CD14-positive monocyte (primary cell): ENCODE data around the gene CSK. TPM values are rescaled to one million over a fixed set of nuclear protein-coding genes. Genes with fewer than 3 reads are reported as not detected.
A peak's percentile ranks its signal among the peaks of the same experiment; 100 is the strongest.

Source experiments
- DNase-seq, 3 donors: peaks; one replicate each; pipeline ENCODE4 v3.0.0-alpha.2; 2011 to 2022
- H2AFZ ChIP-seq: 2 replicates; pipeline ENCODE4 v1.6.0; 2012; ENCODE audit warnings: mild to moderate bottlenecking, low read depth, low read length, inconsistent platforms; ENCODE audit not compliant: insufficient read depth, poor library complexity, severe bottlenecking
- H3K27ac ChIP-seq, 2 donors: 1 replicate in 1 of 2; 2 replicates in 1 of 2; pipeline ENCODE4 v1.5.1; 2012 to 2013; ENCODE audit warnings: low read length in 2 of 2, control low read depth in 1 of 2, inconsistent platforms in 1 of 2, low read depth in 1 of 2, mild to moderate bottlenecking in 1 of 2
- H3K27me3 ChIP-seq, 2 donors: one replicate each; pipeline versions ENCODE4 v1.6.0 to v1.6.1; 2011 to 2013; ENCODE audit warnings: low read length in 2 of 2; ENCODE audit not compliant: control insufficient read depth in 2 of 2, insufficient read depth in 2 of 2
- H3K36me3 ChIP-seq, 2 donors: replicated peaks in 1 of 2; 1 replicate in 1 of 2; 2 replicates in 1 of 2; pipeline versions ENCODE4 v1.5.1 to v1.6.1; 2012 to 2013; ENCODE audit warnings: low read length in 2 of 2, control low read depth in 1 of 2, inconsistent platforms in 1 of 2, mild to moderate bottlenecking in 1 of 2; ENCODE audit not compliant: insufficient read depth in 2 of 2, control insufficient read depth in 1 of 2
- H3K4me1 ChIP-seq, 2 donors: 1 replicate in 1 of 2; 2 replicates in 1 of 2; pipeline versions ENCODE4 v1.5.1 to v1.6.1; 2012 to 2013; ENCODE audit warnings: low read length in 2 of 2, control low read depth in 1 of 2, inconsistent platforms in 1 of 2, mild to moderate bottlenecking in 1 of 2, moderate library complexity in 1 of 2; ENCODE audit not compliant: insufficient read depth in 2 of 2, control insufficient read depth in 1 of 2
- H3K4me2 ChIP-seq: replicated peaks from 2 replicates; pipeline ENCODE3; 2012; ENCODE audit warnings: low read length, moderate library complexity, mild to moderate bottlenecking; ENCODE audit not compliant: poor library complexity, severe bottlenecking; ENCODE audit errors: extremely low read depth
- H3K4me3 ChIP-seq, 3 experiments: fragments of 200-600 bp in 1 of 3; sonication (generic) in 1 of 3; replicated peaks in 1 of 3; 1 replicate in 2 of 3; 2 replicates in 1 of 3; pipeline ENCODE4 v1.5.1; 2011 to 2013; ENCODE audit warnings: low read length in 3 of 3, mild to moderate bottlenecking in 3 of 3, control low read depth in 2 of 3, low read depth in 2 of 3, inconsistent platforms in 1 of 3, moderate library complexity in 1 of 3
- H3K79me2 ChIP-seq: 2 replicates; pipeline ENCODE4 v1.6.0; 2012; ENCODE audit warnings: mild to moderate bottlenecking, control low read depth, inconsistent platforms, low read length, moderate library complexity; ENCODE audit not compliant: insufficient read depth
- H3K9ac ChIP-seq: 2 replicates; pipeline ENCODE4 v1.6.0; 2017; ENCODE audit warnings: low read length, mild to moderate bottlenecking; ENCODE audit not compliant: insufficient read depth, poor library complexity, severe bottlenecking
- H3K9me3 ChIP-seq, 2 donors: replicated peaks in 1 of 2; 1 replicate in 1 of 2; 2 replicates in 1 of 2; pipeline versions ENCODE4 v1.5.1 to v1.6.1; 2012 to 2013; ENCODE audit warnings: low read length in 2 of 2, control low read depth in 1 of 2; ENCODE audit not compliant: control insufficient read depth in 1 of 2, insufficient read depth in 1 of 2
- H4K20me1 ChIP-seq: 2 replicates; pipeline ENCODE4 v1.6.0; 2012; ENCODE audit warnings: mild to moderate bottlenecking, low read length, control low read depth, moderate library complexity; ENCODE audit not compliant: insufficient read depth
- H3K27ac Mint-ChIP-seq, 7 donors: one replicate each; pipeline ENCODE4 v1.8.0; 2020; ENCODE audit warnings: mild to moderate bottlenecking in 7 of 7, mixed read lengths in 7 of 7, moderate library complexity in 6 of 7, inconsistent platforms in 2 of 7
- H3K27me3 Mint-ChIP-seq, 3 donors: one replicate each; pipeline ENCODE4 v1.8.0; 2021 to 2022; ENCODE audit warnings: low read depth in 3 of 3, mild to moderate bottlenecking in 3 of 3, mixed read lengths in 3 of 3, moderate library complexity in 3 of 3, inconsistent platforms in 1 of 3
- H3K36me3 Mint-ChIP-seq, 2 donors: one replicate each; pipeline ENCODE4 v1.8.0; 2020; ENCODE audit warnings: mixed read lengths in 2 of 2, inconsistent platforms in 1 of 2, mild to moderate bottlenecking in 1 of 2
- H3K4me1 Mint-ChIP-seq: one replicate; pipeline ENCODE4 v1.8.0; 2020; ENCODE audit warnings: mild to moderate bottlenecking, mixed read lengths
- H3K4me3 Mint-ChIP-seq, 2 donors: one replicate each; pipeline ENCODE4 v1.8.0; 2020; ENCODE audit warnings: mild to moderate bottlenecking in 2 of 2, mixed read lengths in 2 of 2, moderate library complexity in 1 of 2
- H3K9me3 Mint-ChIP-seq, 7 donors: one replicate each; pipeline ENCODE4 v1.8.0; 2020 to 2022; ENCODE audit warnings: mixed read lengths in 7 of 7, mild to moderate bottlenecking in 6 of 7, moderate library complexity in 6 of 7, inconsistent platforms in 2 of 7
- WGBS: methylation state at CpG from one replicate; pipeline ENCODE4 v1.1.5; 2013; ENCODE audit warnings: missing lambda C conversion rate; ENCODE audit not compliant: insufficient coverage; 5-methylcytosine and 5-hydroxymethylcytosine counted together
- intact Hi-C, 2 donors: fragments of 100-400 bp; cut with micrococcal nuclease; formaldehyde crosslinking; loops; one replicate each; pipeline versions ENCODE4 v1.15.0 to v1.15.1; 2023
- polyA plus RNA-seq, 3 donors: library from polyadenylated mRNA; depleted of rRNA in 1 of 3; unstranded in 2 of 3; stranded (reverse) in 1 of 3; fragments of 300-500 nt in 2 of 3; fragments of >200 nt in 1 of 3; fragmentation: Illumina TruSeq in 2 of 3; gene quantifications; 1 replicate in 2 of 3; 2 replicates in 1 of 3; pipeline ENCODE4 v1.2.3, GENCODE V29; 2012 to 2021
- TF ChIP-seq, protein P1 (sequence below): fragments of 200-600 bp; IDR thresholded peaks from one replicate; pipeline ENCODE4 v1.8.0; 2022; ENCODE audit warnings: antibody characterized with exemption, mild to moderate bottlenecking

CSK gene
- polyA plus RNA-seq, 3 donors: 79.0 to 426 (median 106) TPM

DNA sequence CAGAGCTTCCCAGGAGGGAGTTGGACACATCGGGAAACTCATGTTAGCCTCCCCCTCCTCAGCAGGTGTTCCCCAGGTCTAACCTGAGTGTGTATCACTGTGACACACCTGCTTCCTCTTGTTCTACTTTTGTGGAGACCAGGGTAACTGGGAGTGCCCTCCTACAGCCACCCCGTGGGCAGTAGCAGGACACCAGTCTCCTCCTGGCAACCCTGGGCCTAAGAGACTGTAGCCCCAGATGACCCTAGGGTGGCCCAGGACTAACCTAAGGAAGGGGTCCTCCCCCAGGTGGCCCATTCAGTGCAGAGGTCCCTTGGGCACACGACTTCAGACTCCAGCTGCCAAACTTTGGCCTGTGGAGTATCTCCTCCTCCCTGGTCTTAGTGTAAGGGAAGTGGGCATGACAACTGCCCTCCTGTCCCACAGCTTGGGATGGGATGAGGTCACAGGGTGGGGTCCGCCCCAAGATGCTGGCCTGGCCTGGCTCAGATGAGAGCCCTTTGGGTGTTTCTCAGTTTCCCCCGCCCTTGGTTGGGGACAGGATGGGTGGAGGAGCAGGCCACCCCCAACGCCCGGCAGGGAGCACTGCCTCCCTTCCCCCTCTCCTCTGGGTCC lies 4.8 kb downstream of the CSK start:
- 0% methylated on average over 1 of the region's 7 CpGs for WGBS
- TF ChIP-seq, protein P1, sequence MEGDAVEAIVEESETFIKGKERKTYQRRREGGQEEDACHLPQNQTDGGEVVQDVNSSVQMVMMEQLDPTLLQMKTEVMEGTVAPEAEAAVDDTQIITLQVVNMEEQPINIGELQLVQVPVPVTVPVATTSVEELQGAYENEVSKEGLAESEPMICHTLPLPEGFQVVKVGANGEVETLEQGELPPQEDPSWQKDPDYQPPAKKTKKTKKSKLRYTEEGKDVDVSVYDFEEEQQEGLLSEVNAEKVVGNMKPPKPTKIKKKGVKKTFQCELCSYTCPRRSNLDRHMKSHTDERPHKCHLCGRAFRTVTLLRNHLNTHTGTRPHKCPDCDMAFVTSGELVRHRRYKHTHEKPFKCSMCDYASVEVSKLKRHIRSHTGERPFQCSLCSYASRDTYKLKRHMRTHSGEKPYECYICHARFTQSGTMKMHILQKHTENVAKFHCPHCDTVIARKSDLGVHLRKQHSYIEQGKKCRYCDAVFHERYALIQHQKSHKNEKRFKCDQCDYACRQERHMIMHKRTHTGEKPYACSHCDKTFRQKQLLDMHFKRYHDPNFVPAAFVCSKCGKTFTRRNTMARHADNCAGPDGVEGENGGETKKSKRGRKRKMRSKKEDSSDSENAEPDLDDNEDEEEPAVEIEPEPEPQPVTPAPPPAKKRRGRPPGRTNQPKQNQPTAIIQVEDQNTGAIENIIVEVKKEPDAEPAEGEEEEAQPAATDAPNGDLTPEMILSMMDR: no peak
- no peaks in the 10 kb centered on the region for H3K9me3 ChIP-seq
- peak overlapping the region; percentile 96 to 97 for H3K27ac ChIP-seq
- Mint-ChIP-seq H3K4me1 (peaks cover 78% of the 10 kb centered on the region), H3K4me3 (peak overlapping the region; percentile 86 to 95), H3K9me3 (peaks cover 0 to 2% (median 0%) of the 10 kb centered on the region in 7 donors), H3K36me3 (peaks cover 37 to 53% of the 10 kb centered on the region in 2 donors), H3K27me3 (peaks cover 0 to 2% (median 0%) of the 10 kb centered on the region in 3 donors), H3K27ac (peak overlapping the region; percentile 99 to 100 (median 100))
- H2AFZ ChIP-seq: no peak overlapping the region
- H3K4me3 ChIP-seq: peak overlapping the region; percentile 0 to 100 (median 8)
- intact Hi-C loops: loop anchor here in 1 of 2 donors (2.0 kb wide), 1 partner anchor 16 kb away; no protein-coding TSS in a partner anchor
- peak overlapping the region; percentile 93 for H3K4me2 ChIP-seq
- DNase-seq: peak; percentile 67 to 79 (median 72)
- H3K4me1 ChIP-seq: peaks cover 84 to 89% of the 10 kb centered on the region in 2 donors
- H4K20me1 ChIP-seq: peaks cover 14% of the 10 kb centered on the region
- H3K27me3 ChIP-seq: no peaks in the 10 kb centered on the region
- H3K79me2 ChIP-seq: peaks cover 88% of the 10 kb centered on the region
- peaks cover 7 to 10% of the 10 kb centered on the region in 2 donors for H3K36me3 ChIP-seq
- peak overlapping the region; percentile 76 for H3K9ac ChIP-seq

DNA sequence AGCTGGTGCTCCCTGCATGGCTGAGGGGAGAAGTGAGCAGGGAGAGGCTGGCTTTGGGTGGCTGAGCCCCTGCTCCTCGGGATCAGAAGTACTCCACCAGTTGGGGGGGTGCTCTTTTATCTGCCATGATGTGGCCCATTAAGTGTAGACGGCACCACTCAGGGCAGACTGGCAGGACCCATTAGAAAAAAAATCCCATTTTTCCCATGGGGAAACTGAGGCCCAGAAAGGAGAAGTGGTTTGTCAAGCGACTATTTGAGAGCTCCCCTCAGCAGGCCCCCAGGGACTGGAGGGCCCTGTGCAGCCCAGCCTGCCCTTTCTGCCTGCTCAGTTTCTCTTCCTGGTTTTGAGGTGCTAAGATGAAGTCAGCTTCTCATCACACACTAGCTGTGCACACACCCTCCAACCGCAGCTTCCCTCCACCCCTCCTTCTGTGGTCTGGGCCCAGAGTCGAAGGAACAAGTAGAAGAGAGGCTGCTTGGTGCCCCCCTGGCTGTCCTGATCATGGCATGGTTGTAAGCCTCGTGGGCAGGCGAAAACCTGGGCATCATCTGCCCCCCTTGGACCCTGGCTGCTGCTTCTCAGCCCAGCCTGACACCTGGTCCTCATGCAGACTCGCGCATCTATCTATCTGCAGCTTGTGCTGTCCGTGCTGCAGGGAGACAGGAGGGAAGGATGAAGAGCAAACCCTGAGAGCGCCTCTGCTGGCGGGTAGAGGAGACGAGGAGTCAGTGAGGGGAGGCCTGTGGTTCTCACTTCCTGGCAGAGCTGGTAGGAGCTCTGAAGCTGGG lies 5.6 kb downstream of the CSK start:
- H2AFZ ChIP-seq: no peak overlapping the region
- H3K4me3 ChIP-seq: peak overlapping the region in 2 of 3 experiments; percentile 46 to 100
- peaks cover 91 to 95% of the 10 kb centered on the region in 2 donors for H3K4me1 ChIP-seq
- no peaks in the 10 kb centered on the region for H3K27me3 ChIP-seq
- peaks cover 20% of the 10 kb centered on the region for H4K20me1 ChIP-seq
- peaks cover 12 to 17% of the 10 kb centered on the region in 2 donors for H3K36me3 ChIP-seq
- peak overlapping the region; percentile 99 to 100 (median 100) for H3K27ac Mint-ChIP-seq
- 0% methylated on average over 9 of the region's 13 CpGs for WGBS
- peak overlapping the region; percentile 94 to 95 for H3K4me3 Mint-ChIP-seq
- H3K79me2 ChIP-seq: peaks cover 94% of the 10 kb centered on the region
- peaks cover 0 to 2% (median 0%) of the 10 kb centered on the region in 7 donors for H3K9me3 Mint-ChIP-seq
- peak overlapping the region; percentile 93 for H3K4me2 ChIP-seq
- H3K36me3 Mint-ChIP-seq: peaks cover 44 to 61% of the 10 kb centered on the region in 2 donors
- peaks cover 86% of the 10 kb centered on the region for H3K4me1 Mint-ChIP-seq
- no peaks in the 10 kb centered on the region for H3K9me3 ChIP-seq
- peak; percentile 92 to 96 (median 95) for DNase-seq
- TF ChIP-seq, protein P1: peak; percentile 82
- peak overlapping the region; percentile 76 for H3K9ac ChIP-seq
- intact Hi-C loops: loop anchor here in 1 of 2 donors (2.0 kb wide), 1 partner anchor 17 kb away; no protein-coding TSS in a partner anchor
- peaks cover 0 to 2% (median 0%) of the 10 kb centered on the region in 3 donors for H3K27me3 Mint-ChIP-seq
- peak overlapping the region; percentile 96 to 97 for H3K27ac ChIP-seq
